ELF-1 (cell line): ENCODE data around the gene SASH1.

ENCODE experiments used
- DNase-seq: peaks from one replicate; pipeline ENCODE4 v3.0.0-alpha.2; 2016; ENCODE audit warnings: low read depth, low spot score

The SASH1 gene

GRCh38 chr6:148431840-148432239 lies 89.2 kb downstream of the SASH1 start:
- DNase-seq, result no peak

DNA sequence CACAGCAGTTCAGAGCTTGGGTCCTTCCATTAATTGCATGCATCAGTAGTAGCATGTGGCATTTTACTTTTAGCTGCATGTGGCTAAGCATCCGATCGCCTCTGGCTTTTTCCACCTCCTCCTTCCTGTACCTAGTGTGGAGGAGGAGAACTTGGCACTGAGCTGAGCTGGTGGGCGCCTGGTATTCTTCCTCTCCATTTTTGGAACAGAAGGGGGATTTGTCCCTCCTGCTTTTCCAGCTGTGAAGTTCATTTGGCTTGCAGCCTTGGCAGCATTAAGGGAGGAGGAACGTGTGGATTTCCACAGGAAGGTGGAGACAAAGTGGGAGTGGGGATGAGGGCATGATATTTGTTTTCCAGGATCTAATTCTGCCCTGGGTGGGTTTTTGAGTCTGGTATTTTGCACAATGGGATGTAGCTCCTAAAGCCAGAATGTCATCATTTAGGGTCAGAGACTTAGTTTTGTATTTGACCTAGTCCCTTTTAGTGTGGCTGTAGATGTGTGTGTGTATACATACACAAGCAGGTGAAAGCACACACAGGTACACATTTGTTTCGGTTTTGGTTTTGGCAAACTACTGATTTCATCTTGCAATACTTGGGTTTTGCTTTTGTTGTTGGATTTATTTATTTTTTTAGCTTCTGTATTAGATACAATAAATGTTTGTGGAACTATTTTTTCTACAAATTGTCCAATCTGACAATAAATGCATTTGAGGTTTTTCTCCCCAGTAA lies 90.0 kb downstream of the SASH1 start:
- no peak for DNase-seq

DNA sequence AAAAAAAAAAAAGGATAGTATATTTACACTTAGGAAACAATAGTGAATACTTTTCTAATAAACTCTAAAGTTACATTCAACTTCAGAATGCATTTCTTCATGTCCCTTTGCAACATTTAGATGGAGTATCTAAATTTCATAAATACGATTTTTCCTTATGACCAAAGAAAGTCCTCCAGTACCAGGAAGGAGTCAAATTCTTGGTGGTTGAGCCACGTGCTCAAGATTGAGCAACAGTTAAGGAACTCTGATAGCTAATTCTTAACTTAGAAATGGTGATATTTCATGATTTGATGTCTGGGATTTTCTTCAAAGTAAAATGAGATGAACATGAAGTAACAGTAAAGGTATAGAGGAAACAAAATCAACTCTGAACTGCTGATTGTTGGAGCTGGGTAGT lies 92.7 kb downstream of the SASH1 start:
- DNase-seq, result no peak

GRCh38 chr6:148436466-148436865 lies 93.8 kb downstream of the SASH1 start:
- no peak for DNase-seq

GRCh38 chr6:148438632-148439031 lies 96.0 kb downstream of the SASH1 start:
- no peak for DNase-seq

GRCh38 chr6:148440016-148440415 lies 97.4 kb downstream of the SASH1 start:
- DNase-seq, result no peak

GRCh38 chr6:148440877-148441453 lies 98.3 kb downstream of the SASH1 start:
- DNase-seq, result peak; percentile 34

GRCh38 chr6:148441454-148441911 lies 98.8 kb downstream of the SASH1 start:
- DNase-seq, result no peak

GRCh38 chr6:148443798-148444560 lies 101.3 kb downstream of the SASH1 start:
- DNase-seq, result no peak

GRCh38 chr6:148445116-148445515 lies 102.5 kb downstream of the SASH1 start:
- DNase-seq, result peak; percentile 56

GRCh38 chr6:148445620-148446019 lies 103.0 kb downstream of the SASH1 start:
- DNase-seq, result peak; percentile 13

DNA sequence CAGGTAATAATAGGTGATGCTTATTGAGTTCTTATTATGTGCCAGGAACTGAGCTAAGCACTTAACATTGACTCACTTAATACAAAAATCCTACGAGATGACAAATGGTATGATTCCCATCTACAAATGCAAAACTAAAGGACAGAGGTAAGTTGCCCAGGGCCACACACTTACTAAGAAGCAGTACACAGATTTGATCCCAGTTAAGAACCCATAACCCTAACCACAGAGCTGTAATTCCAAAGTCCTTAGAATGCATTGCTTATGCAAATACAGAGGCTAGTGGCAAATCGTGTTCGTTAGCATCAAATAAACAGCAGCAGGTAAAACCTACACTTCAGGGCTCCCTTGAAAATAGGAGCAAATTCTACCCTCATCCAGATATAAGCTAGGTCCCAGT lies 104.0 kb downstream of the SASH1 start:
- DNase-seq, result no peak

GRCh38 chr6:148447521-148448230 lies 105.0 kb downstream of the SASH1 start:
- no peak for DNase-seq

DNA sequence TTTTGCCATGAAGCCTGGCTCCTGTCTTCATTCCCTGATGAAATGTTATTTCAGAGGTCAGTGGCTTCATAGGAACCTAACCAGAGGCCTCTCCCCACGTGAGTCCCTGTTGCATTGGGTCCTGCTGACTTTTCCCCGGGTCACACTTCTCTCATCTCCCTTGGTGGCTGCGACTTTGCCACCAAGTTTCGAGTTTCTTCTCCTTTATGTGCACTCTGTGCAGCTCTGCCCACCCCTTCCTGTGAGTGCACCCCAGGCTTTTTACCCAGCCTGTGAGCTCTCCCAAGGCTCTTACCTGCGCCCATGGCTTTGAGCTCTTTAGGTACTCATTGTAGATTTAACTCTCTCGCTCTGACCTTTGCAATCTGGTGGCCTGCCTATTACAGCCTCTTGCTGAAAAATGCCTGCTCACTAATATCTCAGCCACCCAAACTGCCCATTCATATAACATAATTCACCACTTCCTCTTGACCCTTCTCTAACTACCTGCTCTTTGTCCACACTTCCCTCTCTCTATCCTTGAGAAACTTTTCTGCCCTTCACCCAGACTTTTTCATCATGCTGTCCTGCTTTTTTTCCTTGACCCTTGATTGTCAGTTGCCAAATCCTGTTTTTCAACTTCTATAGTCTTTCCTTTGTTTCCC lies 105.9 kb downstream of the SASH1 start:
- DNase-seq, result no peak

DNA sequence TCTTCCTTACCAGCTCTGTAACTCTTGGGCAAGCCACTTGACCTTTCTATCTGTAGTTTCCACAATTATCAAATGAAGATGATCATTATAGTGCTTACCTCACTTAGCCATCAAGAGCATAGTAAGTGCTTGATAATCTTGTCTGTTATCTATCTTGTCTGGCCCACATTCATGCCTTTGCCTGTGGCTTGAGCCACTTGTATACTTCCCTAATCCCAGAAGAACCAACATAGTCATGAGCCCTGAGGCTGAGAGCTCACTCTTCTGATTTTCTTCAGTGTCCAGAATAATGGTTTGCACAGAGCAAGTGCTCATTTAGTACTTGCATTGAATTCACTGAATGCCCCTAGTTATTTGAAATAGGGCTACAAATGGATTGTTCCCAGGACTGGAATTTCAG lies 108.2 kb downstream of the SASH1 start:
- no peak for DNase-seq

- no peak for DNase-seq
Measured at GRCh38 chr6:148451690-148452089, 109.1 kb downstream of the SASH1 start.

GRCh38 chr6:148452876-148453275 lies 110.2 kb downstream of the SASH1 start:
- DNase-seq, result no peak

- DNase-seq, result no peak
Measured at GRCh38 chr6:148453906-148454305, 111.3 kb downstream of the SASH1 start.

- DNase-seq, result no peak
Measured at GRCh38 chr6:148455225-148455624, 112.6 kb downstream of the SASH1 start.

DNA sequence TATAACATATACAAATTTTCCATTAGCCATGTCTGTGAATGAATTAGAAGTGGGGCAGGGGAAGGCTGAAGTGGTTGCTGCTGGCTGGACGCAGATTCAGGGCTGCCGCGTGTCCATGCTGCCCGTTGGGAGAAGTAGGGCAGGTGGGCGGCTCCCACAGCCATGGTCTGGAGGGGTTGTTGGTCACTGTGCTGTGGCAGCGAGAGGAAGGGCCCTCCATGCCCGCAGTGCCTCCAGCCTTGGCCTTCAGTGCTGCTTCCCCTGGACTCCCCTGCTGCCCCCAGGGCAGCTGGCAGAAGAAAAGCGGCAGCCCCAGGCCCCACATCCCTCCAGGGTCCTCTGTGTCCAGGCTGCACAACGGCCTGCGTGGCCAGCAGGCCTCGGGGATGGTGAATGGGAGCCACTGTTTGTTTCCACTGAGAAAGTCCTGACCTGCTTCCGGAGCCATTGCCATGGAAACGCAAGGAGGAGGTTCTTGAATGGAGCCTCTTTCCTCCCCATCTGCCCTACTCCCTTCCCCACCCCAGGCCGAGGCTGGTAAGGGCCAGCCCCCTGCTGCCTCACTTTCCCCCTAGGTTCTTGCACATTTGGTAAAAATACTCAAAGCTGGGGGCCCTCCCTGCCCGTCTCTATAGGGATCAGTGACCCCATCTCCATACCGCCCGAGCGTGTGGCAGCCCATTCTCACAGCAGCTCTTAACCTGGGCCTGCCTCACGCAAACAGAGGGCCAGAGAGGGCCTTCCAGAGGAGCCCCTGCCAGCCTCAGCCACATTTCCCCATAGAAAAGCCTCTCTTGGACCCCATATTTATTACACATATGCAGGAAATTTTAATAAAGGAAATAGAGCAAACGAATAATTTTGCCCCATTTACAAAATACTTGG lies 113.3 kb downstream of the SASH1 start:
- DNase-seq, result no peak
